T-cell (primary cell): Measurements from ENCODE around the gene DPP10. TPM values are rescaled to one million over a fixed set of nuclear protein-coding genes. Genes with fewer than 3 reads are reported as not detected.

Experiments used
- ATAC-seq, 4 experiments: fragments of 200-7000 bp in 3 of 4; fragments of 150-1000 bp in 1 of 4; cut with Tn5 transposase; replicated peaks in 1 of 4; 1 replicate in 3 of 4; 2 replicates in 1 of 4; pipeline ENCODE4 v1.10.0; 2021; ENCODE audit warnings: moderate library complexity in 3 of 4, mild to moderate bottlenecking in 2 of 4, moderate number of reproducible peaks in 1 of 4
- CTCF ChIA-PET, 2 donors: fragments of 300-600 bp; sonication (Branson Sonifier 250); formaldehyde crosslinking; loops; one replicate each; lab custom pipeline; 2022; ENCODE audit warnings: antibody characterized with exemption in 2 of 2; lab: Charles Lee
- POLR2A ChIA-PET, 2 donors: fragments of 300-600 bp; sonication (Branson Sonifier 250); formaldehyde crosslinking; loops; one replicate each; lab custom pipeline; 2022; ENCODE audit warnings: antibody characterized with exemption in 2 of 2; lab: Charles Lee
- DNase-seq, 35 experiments: peaks; one replicate each; pipeline versions ENCODE4 v3.0.0 to v3.0.0-alpha.2; 2013 to 2023
- H3K27ac ChIP-seq: one replicate; pipeline ENCODE4 v1.5.1; 2013; ENCODE audit warnings: low read length
- H3K27me3 ChIP-seq, 2 experiments: replicated peaks in 1 of 2; 1 replicate in 1 of 2; 2 replicates in 1 of 2; pipeline versions ENCODE4 v1.6.1 to v1.7.0; 2013; ENCODE audit warnings: low read length in 1 of 2, mixed read lengths in 1 of 2; ENCODE audit not compliant: control insufficient read depth in 2 of 2, insufficient read depth in 2 of 2; ENCODE audit errors: extremely low read depth in 1 of 2
- H3K36me3 ChIP-seq, 2 donors: 1 replicate in 1 of 2; 2 replicates in 1 of 2; pipeline versions ENCODE4 v1.6.1 to v1.7.0; 2013; ENCODE audit warnings: low read length in 1 of 2; ENCODE audit not compliant: control insufficient read depth in 2 of 2, insufficient read depth in 1 of 2; ENCODE audit errors: extremely low read depth in 1 of 2
- H3K4me1 ChIP-seq, 2 experiments: 1 replicate in 1 of 2; 2 replicates in 1 of 2; pipeline versions ENCODE4 v1.6.1 to v1.7.0; 2013; ENCODE audit warnings: low read length in 2 of 2, mixed read lengths in 1 of 2; ENCODE audit not compliant: insufficient read depth in 2 of 2, control insufficient read depth in 1 of 2; ENCODE audit errors: extremely low read depth in 1 of 2
- H3K4me3 ChIP-seq, 2 donors: 1 replicate in 1 of 2; 2 replicates in 1 of 2; pipeline versions ENCODE4 v1.5.1 to v1.7.0; 2013; ENCODE audit warnings: mild to moderate bottlenecking in 2 of 2, low read length in 1 of 2, moderate library complexity in 1 of 2; ENCODE audit not compliant: control insufficient read depth in 1 of 2; ENCODE audit errors: extremely low read depth in 1 of 2
- H3K9me3 ChIP-seq: 2 replicates; pipeline ENCODE4 v1.7.0; 2013
- H3K27ac Mint-ChIP-seq, 2 donors: one replicate each; pipeline ENCODE4 v1.8.0; 2020 to 2021; ENCODE audit warnings: mild to moderate bottlenecking in 2 of 2, mixed read lengths in 2 of 2
- H3K27me3 Mint-ChIP-seq, 2 donors: one replicate each; pipeline ENCODE4 v1.8.0; 2021 to 2022; ENCODE audit warnings: mixed read lengths in 2 of 2
- H3K36me3 Mint-ChIP-seq: one replicate; pipeline ENCODE4 v1.8.0; 2021; ENCODE audit warnings: mixed read lengths
- H3K4me1 Mint-ChIP-seq, 3 donors: one replicate each; pipeline ENCODE4 v1.8.0; 2020 to 2022; ENCODE audit warnings: mixed read lengths in 3 of 3, mild to moderate bottlenecking in 1 of 3
- H3K4me3 Mint-ChIP-seq, 3 donors: one replicate each; pipeline ENCODE4 v1.8.0; 2020 to 2022; ENCODE audit warnings: mild to moderate bottlenecking in 3 of 3, mixed read lengths in 3 of 3, moderate library complexity in 3 of 3
- H3K9me3 Mint-ChIP-seq, 3 donors: one replicate each; pipeline ENCODE4 v1.8.0; 2020 to 2022; ENCODE audit warnings: mixed read lengths in 3 of 3
- WGBS: methylation state at CpG from one replicate; pipeline ENCODE4 v1.1.5; 2013; ENCODE audit warnings: missing lambda C conversion rate; ENCODE audit not compliant: insufficient coverage; 5-methylcytosine and 5-hydroxymethylcytosine counted together
- total RNA-seq, 35 experiments: library from RNA in 6 of 35; stranded (reverse) in 6 of 35; fragments of 120-200 nt in 1 of 35; gene quantifications; one replicate each; pipeline versions ENCODE4 v1.2.1 to v1.2.4 and lab custom pipeline; 2013 to 2026

Gene DPP10
- total RNA-seq, 5 donors from 2014 or later (not counting 1 experiment from before 2014, with no cell fraction given), result not detected

DNA sequence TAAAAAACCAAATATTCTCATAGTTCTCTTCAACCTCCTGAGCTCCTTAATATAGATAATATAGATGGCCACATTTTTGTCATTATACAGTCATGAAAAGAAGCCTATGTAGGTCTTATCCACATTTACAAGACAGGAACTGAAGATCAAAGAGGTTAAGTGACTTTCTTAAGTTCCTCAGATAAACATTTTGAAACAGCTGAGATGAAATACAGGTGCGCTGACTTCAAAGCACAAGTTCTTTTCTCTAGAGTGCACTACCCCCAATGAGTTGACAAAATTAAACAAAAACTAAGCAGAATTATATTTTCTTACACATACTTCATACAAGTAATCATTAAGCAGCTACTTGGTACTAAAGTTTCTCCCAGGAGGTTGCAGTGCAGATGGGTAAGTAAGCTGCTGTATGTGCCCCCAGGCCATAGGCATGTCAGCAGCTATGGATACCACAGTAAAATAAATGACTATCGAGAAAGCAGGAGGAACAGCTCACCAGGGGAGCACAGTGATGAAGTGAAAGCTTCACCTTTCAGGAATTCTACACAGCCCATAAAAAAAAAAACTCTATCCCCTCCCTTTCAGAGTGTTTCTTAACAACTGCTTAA is 199.8 kb downstream of the DPP10 start:
- Histone ChIP-seq H3K9me3 (no peaks in the 10 kb centered on the region), H3K36me3 (no peaks in the 10 kb centered on the region), H3K27ac (no peak overlapping the region), H3K27me3 (no peaks in the 10 kb centered on the region), H3K4me1 (peaks cover 0 to 18% of the 10 kb centered on the region in 2 experiments), H3K4me3 (no peak overlapping the region)
- 40% methylated on average over 2 of the region's 2 CpGs for WGBS
- Mint-ChIP-seq H3K4me3 (no peak overlapping the region), H3K36me3 (no peaks in the 10 kb centered on the region), H3K4me1 (peaks cover 0 to 10% (median 0%) of the 10 kb centered on the region in 3 donors), H3K27me3 (no peaks in the 10 kb centered on the region), H3K27ac (no peak overlapping the region), H3K9me3 (peaks cover 0 to 5% (median 2%) of the 10 kb centered on the region in 3 donors)
- DNase-seq (peak in 1 of 35 experiments; percentile 2), ATAC-seq (peak in 1 of 4 experiments; percentile 48)
- CTCF ChIA-PET, result interaction anchor here in 1 of 2 donors (0.5 kb wide), 1 partner anchor 10 kb away, joined by 9 read pairs; no protein-coding TSS in a partner anchor
- POLR2A ChIA-PET, result no interaction called here

DNA sequence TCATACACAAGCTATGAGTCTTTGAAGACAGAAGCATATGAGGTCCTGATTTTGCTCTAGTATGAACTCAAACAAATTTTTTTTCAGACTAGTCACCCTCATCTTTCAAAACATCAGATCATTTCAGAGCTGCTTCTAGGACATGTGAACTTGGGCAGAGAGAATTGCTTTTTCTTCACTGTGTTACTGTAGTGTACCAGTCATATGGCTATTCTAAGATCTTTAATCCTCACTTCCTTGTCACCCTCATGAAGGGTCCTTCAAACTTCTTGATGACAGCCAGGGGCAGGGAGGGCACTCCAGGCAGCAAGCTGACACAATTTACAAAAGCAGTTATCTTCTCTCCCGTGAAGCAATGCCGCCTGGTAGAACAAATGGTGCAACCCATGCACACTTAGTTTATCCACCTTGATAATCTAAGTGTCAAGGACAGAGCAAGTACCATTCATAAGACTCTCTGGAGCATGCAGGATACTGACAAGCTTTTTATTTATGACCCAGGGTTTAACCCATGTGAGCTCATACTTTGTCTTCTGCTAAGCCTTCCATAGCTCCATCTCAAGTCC is 200.6 kb downstream of the DPP10 start:
- H3K4me3 ChIP-seq, result no peak overlapping the region
- DNase-seq, result no peak
- H3K27ac ChIP-seq, result no peak overlapping the region
- no peaks in the 10 kb centered on the region for H3K9me3 ChIP-seq
- H3K4me1 ChIP-seq, result peaks cover 0 to 18% of the 10 kb centered on the region in 2 experiments
- H3K36me3 Mint-ChIP-seq, result no peaks in the 10 kb centered on the region
- no peaks in the 10 kb centered on the region for H3K27me3 Mint-ChIP-seq
- peaks cover 0 to 10% (median 0%) of the 10 kb centered on the region in 3 donors for H3K4me1 Mint-ChIP-seq
- no peaks in the 10 kb centered on the region for H3K27me3 ChIP-seq
- WGBS, result 100% methylated on average over 2 of the region's 2 CpGs
- ChIA-PET CTCF (interaction anchor here in 1 of 2 donors (0.5 kb wide), 2 partner anchors 10 to 11 kb away, joined by 5 to 9 read pairs; no protein-coding TSS in a partner anchor), POLR2A (no interaction called here)
- no peaks in the 10 kb centered on the region for H3K36me3 ChIP-seq
- no peak overlapping the region for H3K4me3 Mint-ChIP-seq
- ATAC-seq, result no peak
- H3K27ac Mint-ChIP-seq, result no peak overlapping the region
- H3K9me3 Mint-ChIP-seq, result peaks cover 0 to 5% (median 2%) of the 10 kb centered on the region in 3 donors

DNA sequence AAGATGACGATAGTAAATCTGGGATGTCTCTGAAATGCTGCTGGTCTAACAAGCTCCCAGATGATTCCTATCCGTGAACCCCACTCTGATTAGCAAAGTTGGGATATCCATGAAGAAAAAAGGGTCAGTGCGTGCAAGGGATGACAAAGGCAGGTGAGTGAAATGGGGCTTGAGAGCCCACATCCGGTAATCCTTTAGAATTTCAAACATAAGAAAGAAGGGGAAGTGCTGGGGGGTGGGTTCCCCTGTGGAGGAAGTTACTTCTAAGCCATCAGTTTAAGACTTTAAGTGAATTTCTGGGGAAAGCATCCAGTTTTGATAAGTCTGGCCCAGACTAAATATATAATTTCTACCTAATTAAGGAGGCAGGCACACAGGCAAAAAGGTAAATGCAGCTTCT is 209.5 kb downstream of the DPP10 start:
- Histone ChIP-seq H3K36me3 (no peaks in the 10 kb centered on the region), H3K4me3 (no peak overlapping the region), H3K9me3 (no peaks in the 10 kb centered on the region), H3K27ac (no peak overlapping the region), H3K27me3 (no peaks in the 10 kb centered on the region), H3K4me1 (peaks cover 0 to 18% of the 10 kb centered on the region in 2 experiments)
- Mint-ChIP-seq H3K36me3 (no peaks in the 10 kb centered on the region), H3K9me3 (no peaks in the 10 kb centered on the region), H3K27ac (no peak overlapping the region), H3K4me3 (no peak overlapping the region), H3K27me3 (peaks cover 3 to 4% of the 10 kb centered on the region in 2 donors), H3K4me1 (peaks cover 0 to 11% (median 0%) of the 10 kb centered on the region in 3 donors)
- ChIA-PET POLR2A (interaction anchor here in 1 of 2 donors (1.3 kb wide), 1 partner anchor 11 kb away, joined by 6 read pairs; no protein-coding TSS in a partner anchor), CTCF (no interaction called here)
- DNase-seq (no peak), ATAC-seq (no peak)
- 100% methylated on average over 1 of the region's 4 CpGs for WGBS

DNA sequence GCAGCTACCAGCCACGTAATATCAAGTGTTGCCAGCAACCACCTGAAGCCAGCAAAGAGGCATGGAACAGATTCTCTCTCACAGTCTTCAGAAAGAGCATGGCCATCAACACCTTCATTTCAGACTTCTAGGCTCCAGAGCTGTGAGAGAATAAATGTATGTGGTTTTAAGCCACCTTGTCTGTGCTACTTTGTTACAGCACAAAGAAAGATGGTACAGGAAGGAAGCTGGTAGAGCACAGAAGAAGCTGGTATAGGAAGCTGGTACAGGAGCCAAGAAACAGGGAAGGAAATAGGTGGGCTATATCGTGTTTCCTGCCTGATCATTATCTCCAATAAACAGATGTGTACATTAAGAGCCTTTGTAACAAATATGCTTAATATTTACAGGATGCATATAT is 217.4 kb downstream of the DPP10 start:
- no peak for ATAC-seq
- Mint-ChIP-seq H3K9me3 (no peaks in the 10 kb centered on the region), H3K36me3 (no peaks in the 10 kb centered on the region), H3K27me3 (peaks cover 24 to 25% of the 10 kb centered on the region in 2 donors), H3K27ac (no peak overlapping the region), H3K4me3 (no peak overlapping the region), H3K4me1 (peaks cover 11 to 19% (median 16%) of the 10 kb centered on the region in 3 donors)
- no peak overlapping the region for H3K27ac ChIP-seq
- peaks cover 0 to 9% of the 10 kb centered on the region in 2 experiments for H3K27me3 ChIP-seq
- H3K4me1 ChIP-seq, result peaks cover 5 to 30% of the 10 kb centered on the region in 2 experiments
- WGBS, result no CpG with 5 or more reads among the region's 2 CpGs
- no peak overlapping the region for H3K4me3 ChIP-seq
- peak in 1 of 35 experiments; percentile 6 for DNase-seq
- CTCF ChIA-PET, result no interaction called here
- no peaks in the 10 kb centered on the region for H3K36me3 ChIP-seq
- POLR2A ChIA-PET, result no interaction called here
- H3K9me3 ChIP-seq, result no peaks in the 10 kb centered on the region

DNA sequence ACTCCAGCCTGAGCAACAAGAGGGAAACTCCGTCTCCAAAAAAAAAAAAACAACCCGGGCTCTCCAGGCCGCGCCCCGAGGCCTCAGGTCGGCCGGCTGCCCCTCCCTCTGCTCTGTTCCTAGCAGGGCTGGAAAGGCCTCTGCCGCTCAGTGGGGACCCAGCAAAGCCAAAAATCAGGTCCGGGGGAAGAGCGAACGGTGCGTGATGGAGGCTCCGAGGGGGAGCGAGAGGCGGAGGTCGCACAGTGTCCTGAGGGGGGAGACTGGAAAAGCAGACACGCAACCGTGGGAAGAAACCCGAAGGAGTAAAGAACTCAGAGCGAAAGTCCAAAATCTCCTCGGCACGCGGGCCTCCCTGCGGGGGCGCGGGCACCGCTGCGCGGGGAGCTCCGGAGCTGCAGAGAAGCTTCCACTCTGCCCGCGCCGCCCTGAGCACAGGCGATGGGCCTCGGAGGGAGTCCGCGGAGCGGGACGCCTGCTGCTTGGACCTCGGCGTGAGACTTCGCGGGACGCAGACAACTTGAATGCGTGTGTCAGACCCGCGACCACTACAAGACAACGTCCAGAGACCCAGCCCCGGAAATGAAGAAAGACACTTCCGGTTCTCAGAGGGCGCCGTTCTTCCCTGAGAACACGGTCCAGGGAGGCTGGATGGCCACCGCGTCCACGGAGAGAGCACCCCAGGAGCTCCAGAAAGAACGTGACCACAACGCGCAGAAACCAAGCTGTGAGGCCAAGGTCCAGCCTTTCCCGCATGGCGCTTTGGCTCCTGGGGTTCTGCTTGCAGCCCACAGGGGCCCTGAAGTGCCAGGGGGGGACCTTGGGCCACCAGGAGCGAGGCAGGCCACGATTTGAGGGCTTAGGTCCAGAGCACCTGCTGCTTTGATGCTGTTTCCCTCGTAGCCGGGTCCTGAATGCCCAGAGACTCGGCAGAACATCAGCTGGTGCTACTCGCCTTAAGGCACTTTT is 219.8 kb downstream of the DPP10 start:
- no peaks in the 10 kb centered on the region for H3K36me3 Mint-ChIP-seq
- no peaks in the 10 kb centered on the region for H3K9me3 Mint-ChIP-seq
- peaks cover 5 to 30% of the 10 kb centered on the region in 2 experiments for H3K4me1 ChIP-seq
- ATAC-seq, result peak in 3 of 4 experiments; percentile 17 to 40 (median 26)
- no peak overlapping the region for H3K27ac ChIP-seq
- no peaks in the 10 kb centered on the region for H3K9me3 ChIP-seq
- H3K4me1 Mint-ChIP-seq, result peaks cover 11 to 19% (median 16%) of the 10 kb centered on the region in 3 donors
- peak in 5 of 35 experiments; percentile 0 to 9 (median 1) for DNase-seq
- H3K27ac Mint-ChIP-seq, result peak overlapping the region in 1 of 2 donors; percentile 50
- CTCF ChIA-PET, result no interaction called here
- no peaks in the 10 kb centered on the region for H3K36me3 ChIP-seq
- peak overlapping the region; percentile 73 to 87 (median 76) for H3K4me3 Mint-ChIP-seq
- H3K27me3 ChIP-seq, result peaks cover 0 to 9% of the 10 kb centered on the region in 2 experiments
- 33% methylated on average over 66 of the region's 67 CpGs for WGBS
- H3K4me3 ChIP-seq, result peak overlapping the region; percentile 18 to 78
- peaks cover 20 to 23% of the 10 kb centered on the region in 2 donors for H3K27me3 Mint-ChIP-seq
- POLR2A ChIA-PET, result interaction anchor here in 1 of 2 donors (1.6 kb wide), 1 partner anchor 10 kb away, joined by 6 read pairs; no protein-coding TSS in a partner anchor

DNA sequence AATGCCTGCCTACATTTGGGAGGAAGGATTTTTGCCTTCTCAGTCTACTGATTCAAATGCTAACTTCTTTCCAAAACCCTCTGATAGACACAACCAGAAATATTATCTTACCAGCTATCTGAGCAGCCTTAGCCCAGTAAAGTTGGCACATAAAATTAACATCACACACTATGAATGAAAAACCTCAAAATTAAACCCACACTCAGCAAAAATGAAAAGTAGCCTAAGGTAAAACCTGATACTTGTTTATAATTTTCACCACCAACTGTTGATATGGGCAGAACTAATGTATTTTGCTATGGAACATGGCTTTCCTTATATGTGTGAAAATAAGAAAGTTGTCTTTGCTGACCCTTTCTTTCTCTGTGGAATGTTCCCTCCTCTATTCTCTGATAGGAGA is 226.0 kb downstream of the DPP10 start:
- Mint-ChIP-seq H3K27me3 (peaks cover 0 to 2% of the 10 kb centered on the region in 2 donors), H3K9me3 (peaks cover 0 to 2% (median 0%) of the 10 kb centered on the region in 3 donors), H3K4me3 (no peak overlapping the region), H3K4me1 (no peaks in the 10 kb centered on the region), H3K36me3 (no peaks in the 10 kb centered on the region), H3K27ac (no peak overlapping the region)
- no peak overlapping the region for H3K27ac ChIP-seq
- ChIA-PET CTCF (no interaction called here), POLR2A (no interaction called here)
- H3K4me1 ChIP-seq, result no peaks in the 10 kb centered on the region
- H3K4me3 ChIP-seq, result no peak overlapping the region
- no peaks in the 10 kb centered on the region for H3K36me3 ChIP-seq
- no peaks in the 10 kb centered on the region for H3K9me3 ChIP-seq
- H3K27me3 ChIP-seq, result no peaks in the 10 kb centered on the region
- DNase-seq (no peak), ATAC-seq (no peak)
